Psoas muscle (tissue), 8 donors: Measurements from ENCODE around the gene TXNDC16. TPM values are rescaled to one million over a fixed set of nuclear protein-coding genes. Genes with fewer than 3 reads are reported as not detected.

Experiments
- ATAC-seq, 4 donors: fragments of 200-7000 bp; cut with Tn5 transposase; one replicate each; pipeline ENCODE4 v1.9.1; 2020; ENCODE audit warnings: moderate library complexity in 3 of 4, mild to moderate bottlenecking in 2 of 4
- DNase-seq, 2 donors: peaks; one replicate each; pipeline ENCODE4 v3.0.0-alpha.2; 2020
- H3K27ac ChIP-seq: fragments of 200-600 bp; one replicate; pipeline ENCODE4 v1.8.0; 2022
- H3K27me3 ChIP-seq, 3 donors: fragments of 200-600 bp in 1 of 3; one replicate each; pipeline versions ENCODE4 v1.6.1 to v1.8.0; 2013 to 2022; ENCODE audit warnings: low read length in 2 of 3, mild to moderate bottlenecking in 2 of 3, moderate library complexity in 1 of 3; ENCODE audit not compliant: insufficient read depth in 3 of 3
- H3K36me3 ChIP-seq, 2 donors: fragments of 200-600 bp in 1 of 2; one replicate each; pipeline versions ENCODE4 v1.6.1 to v1.8.0; 2013 to 2022; ENCODE audit warnings: low read depth in 1 of 2, mild to moderate bottlenecking in 1 of 2, moderate library complexity in 1 of 2; ENCODE audit not compliant: insufficient read depth in 1 of 2
- H3K4me1 ChIP-seq: fragments of 200-600 bp; one replicate; pipeline ENCODE4 v1.8.0; 2022
- H3K4me3 ChIP-seq: fragments of 200-600 bp; one replicate; pipeline ENCODE4 v1.8.0; 2022; ENCODE audit warnings: mild to moderate bottlenecking
- H3K9me3 ChIP-seq: fragments of 200-600 bp; one replicate; pipeline ENCODE4 v1.8.0; 2022
- CTCF ChIP-seq: fragments of 200-600 bp; IDR thresholded peaks from one replicate; pipeline ENCODE4 v1.8.0; 2022; ENCODE audit warnings: antibody characterized with exemption
- WGBS, 3 donors: extraction: QIAGEN DNeasy Blood & Tissue Kit; methylation state at CpG; one replicate each; pipeline versions ENCODE4 v1.1.6 to v1.1.7; 2013; 5-methylcytosine and 5-hydroxymethylcytosine counted together
- intact Hi-C, 2 donors: fragments of 100-400 bp; cut with DNase I; formaldehyde crosslinking; loops; one replicate each; pipeline versions ENCODE4 v1.11.0 to v1.14.2; 2022
- polyA plus RNA-seq, 3 donors: library from polyadenylated mRNA; stranded (reverse); fragments of 200-250 nt; gene quantifications; one replicate each; pipeline ENCODE4 v1.2.3, GENCODE V29; 2013
- total RNA-seq, 4 donors: library from RNA; stranded (reverse); fragmentation: NEBNext Ultra II Directional in 2 of 4; extraction: Animal tissue kit (Norgen Biotek cat#: 25700) in 2 of 4; gene quantifications; one replicate each; pipeline versions ENCODE4 v1.2.1 to v1.2.4, GENCODE V29; 2021 to 2023
- donor health status: healthy with polysubstance abuse.
- donor health status: DM: no; HTN: no; CAD: no; lungs with moderate emphysema.
- donor health status: Bipolar disorder and iron deficiency.
- donor health status: healthy.
- donor health status: DM: yes; HTN: yes; CAD: no.
- donor health status: DM: no; HTN: no; CAD: no.
- donor health status: DM: no; HTN: no; CAD: no.
- donor health status: DM: yes; HTN: yes; CAD: no.

TXNDC16 gene
- total and polyA plus RNA-seq, 7 donors: 0.42 to 4.2 (median 1.8) TPM

GRCh38 chr14:52455291-52456088 is 96.8 kb downstream of the TXNDC16 start:
- intact Hi-C loops: no loop called here
- WGBS, 3 donors: 77 to 80% (median 77%) methylated on average over 3 of the region's 3 CpGs
- no peak for TF ChIP-seq CTCF
- no peak overlapping the region for H3K27ac ChIP-seq
- no peaks in the 10 kb centered on the region for H3K9me3 ChIP-seq
- DNase-seq: no peak
- no peak for ATAC-seq
- H3K27me3 ChIP-seq: no peaks in the 10 kb centered on the region
- peaks cover 0 to 18% of the 10 kb centered on the region in 2 donors for H3K36me3 ChIP-seq
- H3K4me3 ChIP-seq: no peak overlapping the region
- H3K4me1 ChIP-seq: no peaks in the 10 kb centered on the region

- H3K4me1 ChIP-seq: no peaks in the 10 kb centered on the region
- TF ChIP-seq CTCF: no peak
- no peak overlapping the region for H3K27ac ChIP-seq
- no peaks in the 10 kb centered on the region for H3K9me3 ChIP-seq
- intact Hi-C loops: no loop called here
- peaks cover 2 to 4% of the 10 kb centered on the region in 2 donors for H3K36me3 ChIP-seq
- no peak overlapping the region for H3K4me3 ChIP-seq
- DNase-seq (no peak), ATAC-seq (no peak)
- no peaks in the 10 kb centered on the region for H3K27me3 ChIP-seq
- WGBS, 3 donors: 95 to 98% (median 97%) methylated on average over 3 of the region's 3 CpGs
Measured at GRCh38 chr14:52447236-52447635, 105.1 kb downstream of the TXNDC16 start.

GRCh38 chr14:52446355-52446754 is 106.0 kb downstream of the TXNDC16 start:
- Histone ChIP-seq H3K36me3 (peaks cover 2 to 4% of the 10 kb centered on the region in 2 donors), H3K27ac (no peak overlapping the region), H3K9me3 (no peaks in the 10 kb centered on the region), H3K4me3 (no peak overlapping the region), H3K4me1 (no peaks in the 10 kb centered on the region), H3K27me3 (no peaks in the 10 kb centered on the region)
- DNase-seq (no peak), ATAC-seq (no peak)
- TF ChIP-seq CTCF: no peak
- intact Hi-C loops: no loop called here

- H3K9me3 ChIP-seq: no peaks in the 10 kb centered on the region
Measured at GRCh38 chr14:52443506-52443905, 108.8 kb downstream of the TXNDC16 start.

More at GRCh38 chr14:52443506-52443905, 108.8 kb downstream of the TXNDC16 start:
- Histone ChIP-seq H3K4me1 (no peaks in the 10 kb centered on the region), H3K27ac (no peak overlapping the region), H3K36me3 (peaks cover 2 to 18% of the 10 kb centered on the region in 2 donors), H3K27me3 (no peaks in the 10 kb centered on the region), H3K4me3 (no peak overlapping the region)
- intact Hi-C loops: no loop called here
- ATAC-seq (no peak), DNase-seq (no peak)
- TF ChIP-seq CTCF: no peak
